GM12864 (cell line): Measurements from ENCODE around the gene NACA.

Experiments used
- DNase-seq: peaks from one replicate; pipeline ENCODE4 v3.0.0-alpha.2; 2011; ENCODE audit warnings: low read depth
- H3K4me3 ChIP-seq: 2 replicates; pipeline ENCODE4 v1.5.1; 2011; ENCODE audit warnings: mild to moderate bottlenecking, low read depth, low read length, control low read depth
- CTCF ChIP-seq: IDR thresholded peaks from 2 replicates; pipeline ENCODE4 v1.5.1; 2011; ENCODE audit warnings: low read depth, mild to moderate bottlenecking, moderate library complexity, low read length, control low read depth, inconsistent platforms; ENCODE audit errors: missing control alignments

NACA gene

GRCh38 chr12:56718149-56718548 is 7.0 kb downstream of the NACA start:
- H3K4me3 ChIP-seq, result no peak overlapping the region
- TF ChIP-seq CTCF, result no peak
- DNase-seq, result no peak

- DNase-seq, result no peak
- TF ChIP-seq CTCF, result no peak
- no peak overlapping the region for H3K4me3 ChIP-seq
These were observed 7.9 kb downstream of the NACA start for GRCh38 chr12:56716933-56717880.

- TF ChIP-seq CTCF, result no peak
- DNase-seq, result no peak
- H3K4me3 ChIP-seq, result no peak overlapping the region
These were observed 8.6 kb downstream of the NACA start for GRCh38 chr12:56716458-56716857.

GRCh38 chr12:56715798-56716197 is 9.3 kb downstream of the NACA start:
- DNase-seq, result no peak
- no peak for TF ChIP-seq CTCF

GRCh38 chr12:56714431-56714929 is 10.6 kb downstream of the NACA start:
- TF ChIP-seq CTCF, result no peak
- H3K4me3 ChIP-seq, result no peak overlapping the region
- DNase-seq, result no peak

More at GRCh38 chr12:56715798-56716197, 9.3 kb downstream of the NACA start:
- H3K4me3 ChIP-seq, result no peak overlapping the region

GRCh38 chr12:56713345-56713744 is 11.8 kb downstream of the NACA start:
- DNase-seq, result no peak
- TF ChIP-seq CTCF, result no peak
- H3K4me3 ChIP-seq, result no peak overlapping the region
